ENCODE results near the gene MAGT1.
A peak's percentile ranks its signal among the peaks of the same experiment; 100 is the strongest.
"Not testable (repeated sequence)": the region's sequence is repeated elsewhere in the genome, so short reads cannot be mapped to it uniquely, and the experiment has no call there.

MAGT1 gene

DNA sequence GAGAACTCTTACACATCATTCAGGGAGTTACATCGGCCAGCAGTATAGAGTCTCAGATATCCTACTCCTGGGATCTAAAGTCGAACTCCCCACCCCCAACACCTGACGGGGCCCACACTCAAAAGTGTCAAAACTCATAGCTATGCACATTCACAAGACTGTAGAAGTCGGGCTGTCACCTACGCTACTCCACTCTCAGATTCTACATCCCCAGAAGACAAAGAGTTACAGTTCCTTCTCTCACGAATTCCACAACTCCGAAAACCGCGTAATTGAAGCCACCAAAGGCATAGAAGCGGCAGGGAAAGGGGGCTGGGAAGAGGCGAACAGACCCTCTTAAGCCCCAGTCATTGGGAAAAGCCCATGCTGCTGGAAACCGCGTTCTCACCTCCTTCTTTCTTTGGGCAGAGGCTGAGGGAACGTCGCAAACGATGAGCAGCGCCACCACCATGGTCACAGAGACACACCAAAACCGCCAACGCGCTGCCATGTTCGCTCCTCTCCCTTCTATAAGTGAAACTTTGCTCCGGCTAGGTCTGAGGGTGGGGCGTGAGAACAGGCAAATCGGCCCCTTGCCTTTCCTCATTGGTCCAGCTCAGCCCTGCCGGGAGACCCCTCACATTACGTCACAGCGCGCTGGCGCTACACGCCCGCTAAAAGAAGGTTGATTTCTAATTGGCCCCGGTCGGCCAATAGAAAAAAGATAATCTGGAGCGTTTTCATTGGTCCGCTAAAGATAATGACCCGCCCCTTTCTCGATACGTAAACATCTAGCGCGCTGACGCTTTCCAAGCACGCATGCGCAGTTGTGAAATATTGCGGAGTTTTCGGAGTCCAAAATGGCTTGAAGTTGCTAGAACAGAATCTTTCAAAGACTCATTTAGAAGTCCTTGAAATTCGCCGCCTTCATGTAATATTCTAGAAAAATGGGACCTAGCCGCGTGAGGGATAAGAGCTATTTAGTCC, at the start of gene MAGT1:
Gene MAGT1 (minus strand): TSS at position 515 of the 966 bp plus-strand sequence. CDS start 25 bp downstream, at position 490.
- peak; percentile 81 for DNase-seq (ENCODE audit: low read depth)

DNA sequence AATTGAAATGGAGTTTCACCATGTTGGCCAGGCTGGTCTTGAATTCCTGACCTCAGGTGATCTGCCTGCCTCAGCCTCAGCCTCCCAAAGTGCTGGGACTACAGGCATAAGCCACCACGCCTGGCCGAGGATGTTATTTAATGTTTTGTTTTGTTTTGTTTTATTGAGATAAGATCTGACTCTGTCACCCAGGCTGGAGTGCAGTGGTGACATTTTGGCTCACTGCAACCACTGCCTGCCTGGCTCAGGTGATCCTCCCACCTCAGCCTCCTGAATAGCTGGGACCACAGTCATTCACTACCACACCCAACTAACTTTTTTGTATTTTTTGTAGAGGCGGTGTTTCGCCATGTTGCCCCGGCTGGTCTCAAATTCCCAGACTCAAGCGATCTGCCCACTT, 49.8 kb upstream of the MAGT1 start:
- DNase-seq (ENCODE audit: low read depth): not testable (repeated sequence)

DNA sequence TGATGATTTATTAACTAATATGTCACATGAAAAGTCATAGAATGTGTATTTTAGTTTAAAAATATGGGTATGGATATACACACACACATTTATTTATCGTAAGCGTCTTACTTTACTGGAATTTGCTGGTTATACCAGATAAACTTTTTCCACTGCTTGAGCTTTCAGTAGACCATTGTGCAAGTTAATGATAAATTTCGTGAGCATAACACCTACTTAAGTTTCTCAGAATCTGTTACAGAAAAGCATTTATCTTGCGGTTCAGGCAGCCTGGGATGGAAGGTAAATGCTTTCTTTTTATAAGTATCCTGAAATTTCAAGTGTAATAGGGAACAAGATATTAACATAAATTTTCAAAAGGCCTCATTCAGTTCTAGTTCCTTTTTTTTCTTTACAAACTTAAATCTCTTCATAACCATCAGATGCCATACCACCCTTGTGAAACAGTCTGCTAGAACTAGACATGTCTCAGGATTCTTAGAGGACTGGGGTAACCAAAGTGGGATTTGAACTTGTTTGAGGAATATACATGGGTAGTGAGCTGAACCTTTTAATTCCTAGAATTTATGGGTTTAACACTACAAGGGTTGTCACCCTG, 42.9 kb upstream of the MAGT1 start:
- DNase-seq (ENCODE audit: low read depth): no peak

DNA sequence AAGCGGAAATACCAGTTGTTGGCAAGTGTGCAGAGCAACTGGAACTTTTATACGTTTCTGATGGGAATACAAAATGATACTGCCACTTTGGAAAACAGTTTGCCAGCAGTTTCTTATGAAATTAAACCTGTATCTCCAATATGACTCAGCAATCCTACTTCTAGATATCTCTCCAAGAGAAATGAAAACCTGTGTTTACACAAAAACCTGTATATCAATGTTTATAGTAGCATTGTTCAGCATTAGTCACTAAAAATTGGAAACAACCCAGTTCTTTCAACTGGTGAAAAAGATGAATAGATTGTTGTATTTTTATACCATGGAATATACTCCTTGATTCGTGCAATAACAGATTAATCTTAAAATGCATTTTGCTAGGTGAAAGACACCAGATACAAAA, 42.1 kb upstream of the MAGT1 start:
- no peak for DNase-seq (ENCODE audit: low read depth)

DNA sequence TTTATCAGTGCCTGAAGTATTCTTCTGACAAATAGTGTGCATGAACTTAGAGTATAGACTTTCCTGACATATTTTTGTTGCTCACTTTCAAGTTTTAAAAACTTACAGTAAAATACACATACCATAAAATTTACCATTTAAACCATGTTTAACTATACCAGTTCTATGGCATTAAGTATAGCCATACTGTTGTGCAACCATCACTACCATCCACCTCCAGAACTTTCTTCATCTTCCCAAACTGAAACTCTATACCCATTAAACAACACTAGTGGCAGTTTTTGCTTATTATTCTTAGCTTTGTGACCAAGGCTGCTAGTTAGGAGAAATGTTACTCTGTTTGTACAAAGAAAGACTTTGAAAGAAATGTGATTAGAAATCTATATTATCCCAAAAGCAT, 41.1 kb upstream of the MAGT1 start:
- DNase-seq (ENCODE audit: low read depth): no peak

DNA sequence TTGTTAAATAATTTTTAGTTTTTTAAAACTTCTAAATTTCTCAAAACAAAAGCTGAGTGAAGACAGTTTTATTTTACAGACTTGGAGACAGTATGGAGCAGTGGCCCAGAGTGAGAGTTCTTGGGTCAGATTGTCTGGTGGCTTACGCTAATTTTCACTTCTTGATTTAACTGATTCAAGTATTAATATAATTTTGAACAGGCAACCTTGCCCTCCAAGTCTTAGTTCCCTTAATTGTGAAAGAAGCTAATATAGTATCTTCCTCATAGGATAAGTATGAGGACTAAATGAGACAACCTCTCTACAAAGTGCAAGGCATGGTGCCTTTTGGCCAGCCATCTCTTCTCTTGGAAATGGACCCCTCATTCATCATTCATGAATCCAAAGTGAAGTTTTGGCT, 40.7 kb upstream of the MAGT1 start:
- no peak for DNase-seq (ENCODE audit: low read depth)

DNA sequence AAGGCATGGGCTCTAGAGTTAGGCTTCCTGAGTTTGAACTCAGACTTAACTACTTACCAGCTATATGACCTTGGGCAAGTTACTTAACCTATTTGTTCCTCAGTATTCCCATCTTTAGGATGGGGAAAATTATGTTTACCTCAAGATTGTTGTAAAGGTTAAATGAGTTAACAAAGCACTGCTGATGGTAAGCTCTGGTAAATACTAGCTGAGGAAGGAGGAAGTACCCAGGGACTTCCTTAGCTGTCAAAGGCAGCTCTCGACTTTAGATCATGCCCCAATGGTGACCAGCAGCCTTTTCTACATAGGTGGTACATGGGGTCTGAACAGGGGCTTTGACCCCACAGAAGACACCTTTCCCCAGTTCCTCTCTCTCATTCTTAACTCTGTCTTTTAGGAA, 35.3 kb upstream of the MAGT1 start:
- DNase-seq (ENCODE audit: low read depth): no peak

DNA sequence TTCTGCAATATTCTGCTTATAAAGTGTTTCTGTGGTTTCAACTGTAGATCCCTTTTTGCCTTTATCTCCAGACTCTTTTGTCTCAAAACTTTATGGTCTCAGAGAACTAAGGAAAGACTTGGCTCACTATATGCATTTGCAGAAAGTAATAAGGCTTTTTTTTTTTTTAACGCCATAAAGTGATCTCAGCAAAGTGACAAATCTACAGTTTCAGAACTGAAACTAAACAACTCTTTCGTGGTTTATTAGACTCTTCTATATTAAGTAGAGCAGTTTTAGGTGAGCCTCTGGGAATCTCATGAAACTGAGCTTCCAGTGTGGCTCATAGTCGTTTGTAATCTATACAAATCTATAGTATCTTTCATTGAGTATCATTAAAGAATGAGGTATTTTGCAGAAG, 30.5 kb upstream of the MAGT1 start:
- no peak for DNase-seq (ENCODE audit: low read depth)

DNA sequence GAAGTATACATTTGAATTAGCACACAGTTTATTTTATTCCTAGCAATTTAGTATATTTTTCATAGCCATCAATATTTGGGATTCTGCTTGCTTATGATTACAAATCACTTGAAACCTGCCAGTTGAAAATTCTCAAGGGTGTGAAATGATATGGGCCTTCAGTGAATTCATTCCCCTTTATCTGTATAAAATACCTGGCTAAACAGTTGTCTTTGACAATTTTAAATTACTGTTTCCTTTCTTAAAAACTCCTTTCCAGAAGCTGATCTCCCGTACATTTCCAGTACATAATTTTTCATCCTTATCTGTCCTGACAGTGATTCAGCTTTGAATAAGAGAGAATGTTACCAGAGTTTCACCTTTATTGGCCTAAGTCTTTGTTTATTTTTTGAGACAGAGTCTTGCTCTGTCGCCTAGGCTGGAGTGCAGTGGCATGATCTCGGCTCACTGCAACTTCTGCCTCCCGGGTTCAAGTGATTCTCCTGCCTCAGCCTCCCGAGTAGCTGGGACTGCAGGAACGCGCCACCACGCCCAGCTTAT, 29.2 kb upstream of the MAGT1 start:
- no peak for DNase-seq (ENCODE audit: low read depth)

DNA sequence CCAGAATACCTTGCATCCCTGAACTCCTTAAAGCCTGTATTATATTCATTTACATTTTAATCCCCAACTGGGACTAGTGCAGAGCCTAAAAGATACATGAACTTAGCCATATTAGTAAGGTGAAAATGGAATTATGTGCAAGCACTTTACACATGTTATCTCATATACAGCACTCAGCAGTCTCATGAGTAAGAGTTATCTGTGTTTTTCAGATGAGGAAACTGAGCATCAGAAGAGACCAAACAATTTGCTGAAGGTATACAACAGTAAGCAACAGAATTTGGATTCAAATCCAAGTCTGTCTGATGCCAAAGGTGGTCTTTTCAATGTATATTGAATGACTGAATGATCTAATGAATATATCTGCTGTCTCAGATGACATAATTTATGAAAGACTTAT, 27.6 kb upstream of the MAGT1 start:
- DNase-seq (ENCODE audit: low read depth): no peak

DNA sequence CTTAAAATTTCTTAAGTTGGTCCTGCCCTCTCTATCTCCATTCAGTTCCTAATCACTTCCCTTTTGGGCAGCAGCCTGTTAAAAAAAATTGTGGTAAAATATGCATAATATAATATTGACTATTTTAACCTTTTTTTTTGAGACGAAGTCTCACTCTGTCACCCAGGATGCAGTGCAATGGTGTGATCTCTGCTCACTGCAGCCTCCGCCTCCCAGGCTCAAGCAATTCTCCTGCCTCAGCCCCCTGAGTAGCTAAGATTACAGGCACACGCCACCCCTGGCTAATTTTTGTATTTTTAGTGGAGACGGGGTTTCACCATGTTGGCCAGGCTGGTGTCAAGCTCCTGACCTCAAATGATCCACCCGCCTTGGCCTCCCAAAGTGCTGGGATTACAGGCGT, 24.1 kb upstream of the MAGT1 start:
- not testable (repeated sequence) for DNase-seq (ENCODE audit: low read depth)

DNA sequence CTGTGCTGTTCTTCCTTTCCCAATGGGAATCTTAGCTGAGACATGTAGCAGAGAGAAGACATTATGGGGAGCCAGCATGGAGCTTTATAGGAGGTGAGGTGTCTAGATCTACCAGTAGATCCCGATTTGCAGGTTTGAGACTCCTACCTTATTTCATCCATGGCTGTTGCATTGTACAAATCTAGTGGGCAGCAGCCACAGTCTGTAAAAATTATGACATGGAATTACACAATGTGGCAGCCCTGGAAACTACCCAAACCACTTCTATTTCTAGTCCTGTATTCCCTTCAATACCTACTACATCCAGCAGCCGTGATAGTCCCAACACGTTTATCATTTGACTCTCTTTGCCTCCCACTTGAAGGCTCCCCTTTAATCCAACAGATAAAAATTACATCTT, 23.3 kb upstream of the MAGT1 start:
- DNase-seq (ENCODE audit: low read depth): no peak

DNA sequence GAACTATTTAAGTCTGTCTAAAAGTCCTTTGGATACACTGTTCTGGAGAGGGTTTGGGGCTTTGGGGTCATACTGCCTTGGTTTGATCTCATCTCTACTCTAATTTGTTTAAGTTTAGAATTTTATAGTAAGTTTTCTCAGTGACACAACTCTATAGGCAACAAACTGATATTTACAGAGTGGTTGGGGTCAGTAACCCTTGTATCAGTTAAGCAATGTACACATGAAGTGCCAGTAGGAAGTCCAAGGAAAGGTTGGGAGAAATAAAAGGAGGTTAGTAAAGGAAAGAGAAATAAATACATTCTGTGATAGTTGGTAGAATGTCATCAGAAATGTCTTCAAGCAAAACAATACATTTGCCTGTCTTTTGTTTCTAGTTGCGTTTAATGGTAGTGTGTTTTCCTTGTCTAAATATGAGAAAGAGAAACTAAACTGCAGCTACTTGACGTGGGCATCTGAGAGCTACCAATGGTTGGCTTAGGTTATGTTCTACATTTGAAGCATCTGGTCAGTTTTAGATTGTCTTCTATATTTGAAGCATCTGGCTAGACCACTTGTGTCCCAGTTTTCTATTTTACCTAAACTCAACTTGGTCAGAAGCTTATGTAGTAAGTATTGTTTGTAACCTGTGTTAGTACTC, 22.2 kb upstream of the MAGT1 start:
- no peak for DNase-seq (ENCODE audit: low read depth)

DNA sequence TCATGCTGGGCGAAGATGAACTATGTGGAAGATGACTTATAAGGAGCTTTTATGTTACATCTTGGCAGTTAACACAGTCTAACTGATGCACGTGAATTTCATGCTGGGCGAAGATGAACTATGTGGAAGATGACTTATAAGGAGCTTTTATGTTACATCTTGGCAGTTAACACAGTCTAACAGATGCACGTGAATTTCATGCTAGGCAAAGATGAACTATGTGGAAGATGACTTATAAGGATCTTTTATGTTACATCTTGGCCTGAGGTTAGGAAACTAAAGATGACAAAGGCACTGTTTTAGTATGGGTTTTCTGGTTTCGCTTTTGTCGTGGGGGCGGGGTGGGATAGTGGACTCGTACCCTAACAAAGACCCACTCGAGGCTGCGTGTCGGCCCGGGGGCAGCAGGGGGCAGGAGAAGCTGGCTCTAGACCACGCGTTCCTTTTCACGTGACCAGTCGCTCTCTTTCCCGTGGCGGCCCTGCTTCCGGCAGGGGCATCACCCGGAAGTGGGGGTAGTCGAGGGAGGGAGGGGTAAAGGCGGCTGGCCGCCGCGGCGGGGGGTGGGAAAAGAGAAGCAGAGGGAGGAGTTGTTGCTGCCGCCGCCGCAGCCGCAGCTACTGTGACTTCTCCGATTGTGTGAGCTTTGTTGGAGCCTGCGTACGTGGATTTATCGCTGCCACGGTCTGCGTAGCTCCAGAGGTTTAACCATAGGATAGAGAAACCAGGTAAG, 15.0 kb upstream of the MAGT1 start, which contains the start of gene ATP7A:
Gene ATP7A (plus strand): TSS at position 586 of the 733 bp plus-strand sequence. CDS start 60,949 bp downstream, outside the sequence.
- DNase-seq (ENCODE audit: low read depth): peak; percentile 86

DNA sequence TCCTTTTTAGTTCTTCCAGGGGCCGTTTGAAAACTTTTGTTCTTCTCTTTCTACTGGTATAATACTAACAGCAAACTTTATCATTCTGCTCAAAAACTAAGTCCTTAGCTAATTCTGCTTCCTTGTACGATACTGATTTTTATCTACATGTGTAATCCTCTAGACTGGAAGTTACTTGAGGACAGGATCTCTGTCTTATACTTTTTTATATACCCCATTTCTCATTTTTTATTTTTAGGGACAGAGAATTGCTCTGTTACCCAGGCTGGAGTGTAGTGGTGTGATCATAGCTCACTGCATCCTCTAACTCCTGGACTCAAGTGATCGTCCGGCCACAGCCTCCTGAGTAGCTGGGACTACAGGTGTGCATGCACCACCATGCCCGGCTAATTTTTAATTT, 6.3 kb upstream of the MAGT1 start:
- DNase-seq (ENCODE audit: low read depth): no peak

DNA sequence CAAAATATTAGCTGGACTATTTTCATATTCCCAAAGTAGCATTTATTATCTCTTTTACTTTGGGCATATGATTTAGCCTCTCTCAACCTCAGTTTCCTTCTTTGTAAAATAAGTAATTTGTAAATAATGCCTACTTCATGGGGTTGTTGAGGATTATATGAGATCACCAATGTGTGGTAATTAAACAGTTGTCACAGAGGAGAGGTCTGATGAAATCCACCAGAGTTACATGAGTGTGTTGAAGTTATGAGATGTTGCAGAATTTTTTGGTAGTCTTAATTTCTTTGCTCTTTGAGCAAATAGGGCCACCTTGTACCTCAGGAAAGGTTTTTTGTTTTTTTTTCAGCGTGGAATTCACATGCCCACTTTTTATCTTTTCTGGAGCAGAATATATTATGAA, 5.5 kb upstream of the MAGT1 start:
- no peak for DNase-seq (ENCODE audit: low read depth)

DNA sequence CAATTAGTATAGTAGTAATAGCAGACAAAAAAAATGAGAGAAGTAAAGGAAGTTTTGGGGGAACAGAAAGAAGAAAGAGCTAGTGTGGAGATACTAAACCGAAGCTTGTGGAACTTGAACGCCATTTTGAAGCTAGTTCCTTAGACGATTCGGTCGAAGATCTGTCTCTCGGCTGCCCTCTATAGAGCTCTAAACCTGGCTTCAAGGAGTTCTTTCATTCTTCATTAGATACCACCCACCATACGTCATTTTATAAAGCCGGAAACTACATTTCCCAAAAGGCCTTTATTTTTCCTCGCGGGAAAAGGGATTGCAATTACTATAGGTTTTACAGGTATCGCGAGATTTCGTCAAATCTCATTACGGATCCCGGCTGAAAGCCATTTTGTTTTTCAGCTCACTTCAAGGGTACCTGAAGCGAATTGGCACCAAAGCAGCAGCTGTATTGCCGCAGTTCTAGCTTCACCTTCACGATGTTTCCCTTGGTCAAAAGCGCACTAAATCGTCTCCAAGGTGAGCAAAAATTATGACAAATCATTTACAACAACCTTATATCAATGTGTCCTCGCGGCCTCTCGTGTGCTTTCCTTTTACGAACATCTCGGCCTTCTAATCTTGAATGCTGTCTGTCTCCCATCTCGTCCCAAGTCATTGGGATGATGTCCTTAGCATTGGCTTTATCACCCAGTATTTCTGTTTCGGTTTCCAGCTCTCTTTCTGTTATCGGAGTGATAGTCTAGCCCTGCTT, 4.0 kb upstream of the MAGT1 start, which contains the start of gene COX7B:
Gene COX7B (plus strand): TSS at position 388 of the 748 bp plus-strand sequence. CDS start 86 bp downstream, at position 474.
- peak; percentile 13 for DNase-seq (ENCODE audit: low read depth)

DNA sequence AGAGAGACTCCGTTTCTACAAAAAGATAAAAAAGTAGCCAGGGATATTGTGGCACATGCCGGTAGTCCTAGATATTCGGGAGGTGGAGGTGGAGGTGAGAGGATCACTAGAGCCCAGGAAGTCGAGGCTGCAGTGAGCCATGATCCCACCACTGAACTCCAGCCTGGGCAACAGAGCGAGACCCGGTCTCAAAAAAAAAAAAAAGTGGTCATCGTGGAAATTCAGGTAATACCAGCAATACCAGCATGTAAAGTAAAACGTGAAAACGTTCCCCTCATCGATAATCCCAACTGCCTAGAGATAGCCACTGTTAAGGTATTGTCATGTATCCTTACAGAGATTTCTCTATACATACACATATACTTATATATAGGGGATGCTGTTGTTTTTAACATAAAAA, 1.5 kb downstream of the MAGT1 start:
- DNase-seq (ENCODE audit: low read depth): no peak

DNA sequence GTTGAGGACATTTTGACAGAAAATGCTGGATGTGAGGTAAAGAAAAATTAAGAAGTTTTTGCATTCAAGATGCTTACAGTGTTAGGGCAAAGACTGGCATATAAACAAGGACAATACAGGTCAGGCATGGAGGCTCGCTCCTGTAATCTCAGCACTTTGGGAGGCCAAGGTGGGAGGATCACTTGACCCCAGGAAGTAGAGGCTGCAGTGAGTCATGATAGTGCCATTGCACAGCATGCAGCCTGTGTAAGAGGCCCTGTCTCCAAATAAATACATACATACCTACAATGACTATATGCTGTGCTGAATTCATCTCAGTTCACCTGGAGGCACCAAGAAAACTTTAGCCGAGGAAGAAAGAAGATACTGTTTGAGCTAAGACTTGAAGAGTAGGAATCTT, 2.3 kb downstream of the MAGT1 start:
- no peak for DNase-seq (ENCODE audit: low read depth)

DNA sequence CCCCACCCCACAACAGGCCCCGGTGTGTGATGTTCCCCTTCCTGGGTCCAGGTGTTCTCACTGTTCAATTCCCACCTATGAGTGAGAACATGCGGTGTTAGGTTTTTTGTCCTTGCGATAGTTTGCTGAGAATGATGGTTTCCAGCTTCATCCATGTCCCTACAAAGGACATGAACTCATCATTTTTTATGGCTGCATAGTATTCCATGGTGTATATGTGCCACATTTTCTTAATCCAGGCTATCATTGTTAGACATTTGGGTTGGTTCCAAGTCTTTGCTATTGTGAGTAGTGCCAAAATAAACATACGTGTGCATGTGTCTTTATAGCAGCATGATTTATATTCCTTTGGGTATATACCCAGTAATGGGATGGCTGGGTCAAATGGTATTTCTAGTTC, 13.8 kb downstream of the MAGT1 start:
- DNase-seq (ENCODE audit: low read depth): not testable (repeated sequence)

DNA sequence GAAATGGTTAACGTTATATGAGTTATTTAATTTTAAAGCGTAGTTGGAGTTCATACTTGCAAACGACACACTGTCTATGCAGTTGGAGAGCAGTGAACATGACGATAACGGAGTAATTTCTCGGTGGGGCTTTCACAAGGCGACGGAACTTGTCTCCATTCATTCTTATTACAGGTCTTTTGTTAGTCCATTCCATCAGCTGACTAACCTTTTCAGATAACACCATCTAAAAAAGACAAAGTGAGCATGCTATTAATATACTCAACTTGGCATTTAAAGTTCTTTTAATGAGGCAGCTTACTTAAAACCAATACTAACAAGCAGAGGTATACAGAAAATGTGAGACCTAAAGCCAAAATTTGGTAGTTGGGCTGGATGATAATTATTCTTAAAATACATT, 19.9 kb downstream of the MAGT1 start:
- DNase-seq (ENCODE audit: low read depth): no peak

Data from activated T-helper 9 cell treated with anti-CD3 and anti-CD28 coated beads, Interleukin-2, amount 50 U/mL, for 16 hours (primary cell).